Nucleus accumbens (tissue), 56 donors: ENCODE data around the gene BACH2.

ENCODE experiments used
- DNase-seq, 56 donors: peaks; one replicate each; lab custom pipeline; 2025; lab: John Stamatoyannopoulos, UW

The BACH2 gene

DNA sequence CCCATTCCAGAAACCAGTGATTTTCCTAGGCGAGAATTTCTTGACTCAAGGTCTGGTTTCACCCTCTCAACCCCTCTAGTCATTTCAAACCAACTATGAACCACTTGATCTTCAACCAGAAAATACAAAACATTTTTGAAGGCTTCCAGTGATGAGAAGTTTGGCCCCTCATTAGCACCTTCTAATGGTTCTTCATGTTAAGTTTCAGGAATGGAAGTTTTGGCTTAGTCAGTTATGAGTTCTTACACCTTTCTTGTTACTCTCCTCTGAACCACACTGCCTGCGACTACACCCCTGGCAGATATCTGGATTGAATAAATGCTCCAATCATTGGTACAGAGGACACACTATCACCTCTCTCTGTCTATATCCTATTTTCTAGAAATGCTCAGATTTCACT, 335.2 kb downstream of the BACH2 start:
- no peak for DNase-seq

- no peak for DNase-seq
Measured at GRCh38 chr6:89959883-89960282, 336.8 kb downstream of the BACH2 start.

DNA sequence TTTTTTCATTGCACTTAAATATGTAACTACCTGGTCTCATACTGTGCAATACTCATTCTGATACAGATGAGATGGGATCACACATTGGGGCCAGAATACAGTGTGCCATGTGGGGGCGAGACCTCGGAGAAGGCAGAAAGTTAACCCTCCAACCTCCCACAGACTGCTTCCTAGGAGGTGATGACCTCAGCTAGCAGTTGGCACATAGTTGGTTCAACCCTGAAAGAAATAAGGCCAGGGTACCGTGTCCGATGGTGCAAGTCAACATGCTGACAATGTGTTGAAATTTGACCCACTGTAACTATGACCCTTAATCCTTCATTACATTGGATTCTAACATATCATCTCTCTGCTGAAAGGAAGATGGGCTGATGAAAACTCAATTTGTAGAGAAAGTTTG, 340.5 kb downstream of the BACH2 start:
- no peak for DNase-seq

- no peak for DNase-seq
Measured at GRCh38 chr6:89955364-89955763, 341.3 kb downstream of the BACH2 start.

DNA sequence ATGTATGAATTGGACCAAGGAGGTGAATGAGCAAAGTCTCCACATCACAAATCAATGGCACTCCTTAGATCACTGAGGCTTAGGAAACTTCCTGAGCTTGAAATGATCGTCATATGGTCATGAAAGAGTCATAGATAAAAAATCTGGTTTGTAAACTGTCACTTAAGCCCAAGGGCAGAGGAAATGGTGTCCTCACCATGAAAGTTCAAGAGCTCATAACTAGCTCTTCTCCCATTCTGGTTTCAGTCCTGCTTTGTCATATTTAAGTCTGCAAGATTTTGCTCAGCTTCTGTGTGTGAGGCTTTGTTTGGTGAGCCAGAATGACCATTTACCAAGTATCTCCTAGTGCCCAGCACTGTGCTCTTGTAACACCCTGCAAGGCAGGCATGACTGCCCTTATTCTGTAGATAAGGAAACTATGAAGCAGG, 341.9 kb downstream of the BACH2 start:
- DNase-seq: no peak

- no peak for DNase-seq
Measured at GRCh38 chr6:89952686-89953085, 344.0 kb downstream of the BACH2 start.

DNA sequence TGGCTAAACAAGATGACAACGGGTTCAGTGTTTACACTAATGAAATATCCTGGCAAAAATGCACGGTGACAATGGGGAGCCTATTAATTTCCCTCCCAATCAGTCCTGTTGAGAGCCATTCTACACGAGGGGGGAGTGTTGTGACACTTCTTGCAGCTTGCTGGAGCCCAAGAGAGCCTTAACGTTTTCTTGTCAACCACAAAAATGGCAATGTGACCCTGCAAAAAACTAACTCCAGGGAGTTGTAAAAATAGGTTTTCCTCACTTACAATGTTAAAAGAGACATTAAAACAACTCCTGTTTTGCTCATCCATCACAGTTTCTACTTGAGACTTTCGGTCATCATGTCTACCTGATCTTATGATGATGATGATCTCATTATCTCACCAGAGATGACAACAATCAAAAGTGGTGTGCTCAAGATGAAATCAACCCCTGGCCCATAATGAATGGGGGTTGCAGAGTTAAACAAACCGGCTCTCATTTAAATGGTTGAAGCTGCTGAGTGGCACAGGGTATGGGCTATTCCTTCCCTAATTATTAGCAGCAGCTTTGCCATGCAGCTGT, 344.5 kb downstream of the BACH2 start:
- DNase-seq: no peak

- peak in 32 of 56 donors; percentile 8 to 64 (median 30) for DNase-seq
Measured at GRCh38 chr6:89951574-89952104, 345.0 kb downstream of the BACH2 start.

GRCh38 chr6:89950879-89951391, 345.7 kb downstream of the BACH2 start:
- no peak for DNase-seq

DNA sequence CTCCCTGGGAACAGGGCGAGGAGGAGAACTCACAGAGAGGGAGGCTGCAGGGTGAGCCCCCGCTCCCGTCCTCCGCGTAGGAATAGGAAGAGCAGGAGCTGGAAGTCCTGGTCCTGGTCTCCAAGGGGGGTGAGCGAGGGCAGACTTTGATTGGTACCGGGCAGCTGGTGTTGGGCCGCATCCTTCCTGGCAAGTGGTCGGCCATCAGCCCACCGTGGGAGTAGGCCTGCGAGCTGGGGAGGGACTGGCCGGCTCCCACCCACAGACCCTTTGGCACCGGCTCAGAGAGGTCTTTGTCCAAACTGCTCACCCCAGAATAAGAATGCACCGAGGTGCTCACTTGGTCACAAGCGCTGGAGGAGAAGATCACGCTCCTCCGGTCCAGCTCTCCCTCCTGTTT, 346.2 kb downstream of the BACH2 start:
- no peak for DNase-seq

DNA sequence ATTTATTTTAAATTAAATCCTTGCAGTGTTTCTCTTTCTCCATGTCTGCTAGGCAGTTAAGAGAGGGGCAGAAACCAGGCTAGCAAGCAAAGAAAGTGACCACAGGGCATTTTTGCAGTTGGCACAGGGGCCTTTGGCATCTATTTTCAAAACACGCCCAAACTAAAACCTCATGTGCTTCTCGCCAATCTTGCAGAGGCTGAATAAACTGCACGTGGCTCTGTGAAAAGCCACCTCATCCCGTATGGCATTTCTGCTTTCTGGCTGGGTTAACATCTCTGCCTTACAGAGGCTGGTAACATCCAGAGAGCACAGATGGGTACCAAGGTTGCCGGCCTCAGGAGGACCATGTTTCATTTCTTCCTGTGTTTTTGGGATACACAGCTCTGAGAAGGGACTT, 347.8 kb downstream of the BACH2 start:
- no peak for DNase-seq

- DNase-seq: no peak
Measured at GRCh38 chr6:89944826-89945407, 351.7 kb downstream of the BACH2 start.

- DNase-seq: no peak
Measured at GRCh38 chr6:89944181-89944755, 352.4 kb downstream of the BACH2 start.

DNA sequence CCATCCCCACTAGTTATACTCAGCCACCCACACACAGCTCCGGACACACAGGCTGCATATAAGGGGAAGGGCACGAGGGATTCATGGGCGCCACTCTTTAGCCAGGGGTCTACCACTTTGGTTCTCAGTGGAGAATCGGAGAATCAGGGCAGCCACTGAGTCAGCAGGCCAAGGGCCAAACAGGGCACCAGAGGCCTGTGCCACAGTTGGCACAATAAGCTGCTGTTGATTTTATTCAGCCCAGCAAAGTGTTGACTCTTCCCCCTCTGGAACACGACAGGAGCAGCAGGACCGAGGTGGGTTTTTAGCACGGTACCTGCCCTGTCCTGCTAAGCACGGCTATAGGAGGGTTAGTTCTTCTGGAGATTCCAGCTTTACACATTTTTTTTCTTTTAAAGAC, 354.0 kb downstream of the BACH2 start:
- no peak for DNase-seq

- no peak for DNase-seq
Measured at GRCh38 chr6:89941763-89942497, 354.7 kb downstream of the BACH2 start.

GRCh38 chr6:89941031-89941762, 355.4 kb downstream of the BACH2 start:
- DNase-seq: peak in 44 of 56 donors; percentile 8 to 67 (median 40)

- DNase-seq: peak in 50 of 56 donors; percentile 15 to 85 (median 62)
Measured at GRCh38 chr6:89940225-89941027, 356.2 kb downstream of the BACH2 start.

- DNase-seq: no peak
Measured at GRCh38 chr6:89939144-89939543, 357.5 kb downstream of the BACH2 start.

GRCh38 chr6:89938014-89938413, 358.6 kb downstream of the BACH2 start:
- DNase-seq: no peak

DNA sequence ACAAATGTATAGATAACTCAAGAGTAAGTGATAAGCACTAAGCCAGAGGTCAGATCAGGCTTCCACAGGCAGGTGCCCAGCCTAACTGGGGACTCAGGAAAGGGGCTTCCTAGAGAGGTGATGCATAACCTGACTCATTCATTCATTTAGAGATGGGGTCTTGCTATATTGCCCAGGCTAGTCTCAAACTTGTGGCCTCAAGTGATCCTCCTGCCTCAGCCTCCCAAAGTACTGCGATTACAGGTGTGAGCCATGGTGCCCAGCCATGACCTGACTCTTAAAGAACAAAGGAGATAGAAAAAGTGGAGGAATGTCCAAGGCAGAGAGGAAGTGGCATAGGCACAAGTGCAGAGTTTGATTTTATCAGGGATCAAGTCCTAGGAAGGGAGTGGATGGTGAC, 360.5 kb downstream of the BACH2 start:
- no peak for DNase-seq
